HCT116 (cell line): Measurements from ENCODE around the gene DNMT3B. TPM values are rescaled to one million over a fixed set of nuclear protein-coding genes. Genes with fewer than 3 reads are reported as not detected.

ENCODE experiments used
- ATAC-seq: fragments of 200-7000 bp; cut with Tn5 transposase; 2 replicates; pipeline ENCODE4 v1.9.1; 2020; ENCODE audit warnings: mild to moderate bottlenecking, moderate library complexity
- BruUV-seq: library from RNA; stranded (reverse); fragments of 400-500 nt; replicated peaks from 2 replicates; lab custom pipeline; 2021; lab: Mats Ljungman, UMichigan
- CTCF ChIA-PET: fragments of 300-600 bp; sonication (Branson Sonifier 250); formaldehyde crosslinking; loops from one replicate; lab custom pipeline; 2021; ENCODE audit warnings: antibody characterized with exemption; lab: Charles Lee
- POLR2A ChIA-PET: fragments of 300-600, 350-600 bp; sonication (Branson Sonifier 250); formaldehyde crosslinking; loops from one replicate; lab custom pipeline; 2021; ENCODE audit warnings: antibody characterized with exemption; lab: Charles Lee
- RAD21 ChIA-PET, 2 experiments: fragments of 300-600 bp; sonication (Branson Sonifier 250); formaldehyde crosslinking; loops; one replicate each; lab custom pipeline; 2023; ENCODE audit warnings: low total read pairs in 2 of 2; ENCODE audit not compliant: uncharacterized antibody in 2 of 2, unreplicated experiment in 2 of 2, low non-redundant PET in 1 of 2; lab: Charles Lee
- DNase-seq: peaks from one replicate; pipeline ENCODE4 v3.0.0-alpha.2; 2010; ENCODE audit warnings: low read depth, low spot score
- H2AFZ ChIP-seq: fragments of 200-600 bp; shearing (Covaris generic), sonication (generic); 2 replicates; pipeline ENCODE4 v1.6.1; 2017; ENCODE audit warnings: low read depth, mixed run types, mixed read lengths, antibody characterized with exemption, low read length; ENCODE audit not compliant: poor library complexity, severe bottlenecking
- H3K27ac ChIP-seq: 2 replicates; pipeline ENCODE4 v1.5.1; 2012; ENCODE audit warnings: low read depth, low read length
- H3K27me3 ChIP-seq: fragments of 200-600 bp; sonication (generic); 2 replicates; pipeline ENCODE4 v1.6.1; 2016; ENCODE audit warnings: mixed run types, low read length, mixed read lengths; ENCODE audit not compliant: insufficient read depth
- H3K36me3 ChIP-seq, 2 experiments: fragments of 200-500 bp in 1 of 2; fragments of 200-600 bp in 1 of 2; sonication (Bioruptor generic) in 1 of 2; sonication (generic) in 1 of 2; 2 replicates each; pipeline versions ENCODE4 v1.5.1 to v1.6.1; 2014 to 2016; ENCODE audit warnings: low read length in 2 of 2, inconsistent platforms in 1 of 2, mixed read lengths in 1 of 2, mixed run types in 1 of 2; ENCODE audit not compliant: insufficient read depth in 2 of 2, control insufficient read depth in 1 of 2
- H3K4me1 ChIP-seq, 2 experiments: fragments of 200-600 bp in 1 of 2; sonication (generic) in 1 of 2; 2 replicates each; pipeline versions ENCODE4 v1.5.1 to v1.6.1; 2012 to 2017; ENCODE audit warnings: low read length in 2 of 2, inconsistent platforms in 1 of 2, mild to moderate bottlenecking in 1 of 2, mixed read lengths in 1 of 2, mixed run types in 1 of 2, moderate library complexity in 1 of 2; ENCODE audit not compliant: insufficient read depth in 2 of 2, control insufficient read depth in 1 of 2
- H3K4me2 ChIP-seq: fragments of 200-600 bp; sonication (generic); 2 replicates; pipeline ENCODE4 v1.6.1; 2017; ENCODE audit warnings: mixed run types, low read length, mixed read lengths
- H3K4me3 ChIP-seq, 2 experiments: fragments of 200-600 bp in 1 of 2; sonication (generic) in 1 of 2; replicated peaks in 1 of 2; 2 replicates each; pipeline ENCODE4 v1.5.1; 2011 to 2016; ENCODE audit warnings: low read length in 2 of 2, control low read depth in 1 of 2, low read depth in 1 of 2, mild to moderate bottlenecking in 1 of 2, mixed read lengths in 1 of 2, mixed run types in 1 of 2
- H3K79me2 ChIP-seq: fragments of 200-600 bp; sonication (generic); 2 replicates; pipeline ENCODE4 v1.6.1; 2017; ENCODE audit warnings: mild to moderate bottlenecking, mixed run types, low read length, moderate library complexity, mixed read lengths; ENCODE audit not compliant: insufficient read depth
- H3K9ac ChIP-seq: fragments of 200-600 bp; sonication (generic); 2 replicates; pipeline ENCODE4 v1.6.1; 2016; ENCODE audit warnings: low read length, mixed read lengths
- H3K9me2 ChIP-seq: fragments of 200-600 bp; sonication (generic), shearing (Covaris generic); 2 replicates; pipeline ENCODE4 v1.6.1; 2017; ENCODE audit warnings: mixed run types, mild to moderate bottlenecking, moderate library complexity; ENCODE audit not compliant: insufficient read depth
- H3K9me3 ChIP-seq, 2 experiments: fragments of 200-500 bp in 1 of 2; fragments of 200-600 bp in 1 of 2; sonication (Bioruptor generic) in 1 of 2; sonication (generic) in 1 of 2; 2 replicates each; pipeline ENCODE4 v1.6.1; 2014 to 2017; ENCODE audit warnings: low read length in 2 of 2, mixed read lengths in 2 of 2, inconsistent platforms in 1 of 2, low read depth in 1 of 2, mild to moderate bottlenecking in 1 of 2, mixed run types in 1 of 2, moderate library complexity in 1 of 2; ENCODE audit not compliant: control insufficient read depth in 1 of 2, insufficient read depth in 1 of 2
- H4K20me1 ChIP-seq: fragments of 200-600 bp; sonication (generic), shearing (Covaris generic); 2 replicates; pipeline ENCODE4 v1.6.1; 2017; ENCODE audit warnings: mixed run types, mild to moderate bottlenecking, moderate library complexity; ENCODE audit not compliant: insufficient read depth
- CTCF ChIP-seq, 3 experiments: fragments of 200-600 bp in 1 of 3; sonication (generic) in 1 of 3; IDR thresholded peaks in 2 of 3; conservative IDR thresholded peaks in 1 of 3; 2 replicates each; pipeline ENCODE4 v1.5.1; 2012 to 2017; ENCODE audit warnings: low read depth in 2 of 3, low read length in 2 of 3, antibody characterized with exemption in 1 of 3, borderline replicate concordance in 1 of 3, control low read depth in 1 of 3, mild to moderate bottlenecking in 1 of 3, mixed read lengths in 1 of 3, mixed run types in 1 of 3, moderate library complexity in 1 of 3; ENCODE audit not compliant: insufficient read depth in 1 of 3
- EGR1 ChIP-seq: IDR thresholded peaks from 2 replicates; pipeline ENCODE4 v1.6.1; 2012; ENCODE audit warnings: low read depth
- EZH2phosphoT487 ChIP-seq: fragments of 200-600 bp; IDR thresholded peaks from 2 replicates; pipeline ENCODE4 v1.6.1; 2018; ENCODE audit warnings: antibody characterized with exemption, borderline replicate concordance
- POLR2AphosphoS5 ChIP-seq: IDR thresholded peaks from 2 replicates; pipeline ENCODE4 v1.6.1; 2011; ENCODE audit warnings: mild to moderate bottlenecking, low read depth, low read length, moderate library complexity
- REST ChIP-seq: IDR thresholded peaks from 2 replicates; pipeline ENCODE4 v1.6.1; 2012; ENCODE audit warnings: low read depth
- SIN3A ChIP-seq: IDR thresholded peaks from 2 replicates; pipeline ENCODE4 v1.6.1; 2012; ENCODE audit warnings: low read depth
- SP1 ChIP-seq: IDR thresholded peaks from 2 replicates; pipeline ENCODE4 v1.6.1; 2012; ENCODE audit warnings: low read depth
- SRF ChIP-seq: IDR thresholded peaks from 2 replicates; pipeline ENCODE4 v1.6.1; 2012; ENCODE audit warnings: low read depth
- ZFX ChIP-seq: fragments of 450-650 bp; IDR thresholded peaks from 2 replicates; pipeline ENCODE4 v1.6.1; 2017
- ZNF274 ChIP-seq: fragments of 200-500 bp; sonication (Bioruptor generic); IDR thresholded peaks from 2 replicates; pipeline ENCODE4 v1.6.1; 2014; ENCODE audit warnings: mild to moderate bottlenecking, low read depth, low read length, inconsistent platforms
- intact Hi-C: fragments of 100-400 bp; cut with micrococcal nuclease; formaldehyde crosslinking; loops from 2 replicates; pipeline ENCODE4 v1.10.0; 2022
- total RNA-seq: library from RNA; stranded (reverse); gene quantifications from one replicate; pipeline ENCODE4 v1.2.1, GENCODE V29; 2021; ENCODE audit not compliant: unreplicated experiment

DNMT3B gene
- total RNA-seq, 1 experiment from 2014 or later: 22.2 TPM

GRCh38 chr20:32829311-32830005 is 67.3 kb downstream of the DNMT3B start (continued):
- TF ChIP-seq REST (no peak), ZNF274 (no peak), POLR2AphosphoS5 (no peak)

- no peaks in the 10 kb centered on the region for H3K4me1 ChIP-seq
- RAD21 ChIA-PET: no interaction called here
- H3K27ac ChIP-seq: no peak overlapping the region
- peaks cover 96% of the 10 kb centered on the region for H3K79me2 ChIP-seq
- no peaks in the 10 kb centered on the region for H3K9me3 ChIP-seq
- CTCF ChIA-PET: no interaction called here
- no peaks in the 10 kb centered on the region for H3K9me2 ChIP-seq
- ATAC-seq: no peak
- no peak overlapping the region for H3K9ac ChIP-seq
- no TSS peak for BruUV-seq
- intact Hi-C loops: no loop called here
- no peaks in the 10 kb centered on the region for H3K27me3 ChIP-seq
- no peak for TF ChIP-seq ZFX
- no peak for TF ChIP-seq ZNF274
- no peak for TF ChIP-seq SP1
- TF ChIP-seq SRF: no peak
- TF ChIP-seq SIN3A: no peak
- TF ChIP-seq EZH2phosphoT487: no peak
- no peak for TF ChIP-seq CTCF (IDR thresholded peaks at IDR 0.05 in 2 of 3, conservative IDR thresholded peaks at IDR 0.05 in 1 of 3; ENCODE audit: borderline replicate concordance in 1 of 3, insufficient read depth in 1 of 3, low read depth in 2 of 3, low read length in 2 of 3)
- no peak for TF ChIP-seq EGR1
- H3K4me2 ChIP-seq: no peak overlapping the region
- H3K36me3 ChIP-seq: peaks cover 40 to 52% of the 10 kb centered on the region in 2 experiments
- H3K4me3 ChIP-seq: no peak overlapping the region
- H4K20me1 ChIP-seq: peaks cover 3% of the 10 kb centered on the region; the same call in 1 of the 2 replicates
- DNase-seq: no peak
- POLR2A ChIA-PET: no interaction called here
- H2AFZ ChIP-seq: no peak overlapping the region
Observed at GRCh38 chr20:32830437-32830836, 68.3 kb downstream of the DNMT3B start.
